KBM-7 (cell line): Measurements from ENCODE around the gene TMEM150C.
"Not testable (repeated sequence)": the region's sequence is repeated elsewhere in the genome, so short reads cannot be mapped to it uniquely, and the experiment has no call there.

Source experiments
- DNase-seq: peaks from one replicate; pipeline ENCODE4 v3.0.0-alpha.2; 2015
- in situ Hi-C: fragments of 300-500 bp; cut with MboI; formaldehyde crosslinking; loops from 2 replicates; pipeline ENCODE4 v1.14.3; 2020; ENCODE audit warnings: low sequenced_read_pairs, low pct_unique_long_range_greater_than_20kb, mixed read lengths

TMEM150C gene

GRCh38 chr4:82484996-82485783, 76.6 kb downstream of the TMEM150C start:
- in situ Hi-C loops = no loop called here
- no peak for DNase-seq

- no peak for DNase-seq
- in situ Hi-C loops = no loop called here
Measured at GRCh38 chr4:82482387-82482786, 79.4 kb downstream of the TMEM150C start.

GRCh38 chr4:82481506-82481840, 80.3 kb downstream of the TMEM150C start:
- no peak for DNase-seq

GRCh38 chr4:82480771-82481505, 80.8 kb downstream of the TMEM150C start:
- DNase-seq = no peak
- in situ Hi-C loops = no loop called here

More at GRCh38 chr4:82481506-82481840, 80.3 kb downstream of the TMEM150C start:
- in situ Hi-C loops = no loop called here

GRCh38 chr4:82479562-82479961, 82.2 kb downstream of the TMEM150C start:
- in situ Hi-C loops = no loop called here
- no peak for DNase-seq

- DNase-seq, in situ Hi-C loops: not testable (repeated sequence)
Measured at GRCh38 chr4:82477469-82477868, 84.3 kb downstream of the TMEM150C start.

GRCh38 chr4:82475931-82476330, 85.9 kb downstream of the TMEM150C start:
- DNase-seq, in situ Hi-C loops: not testable (repeated sequence)

- in situ Hi-C loops = no loop called here
- DNase-seq = no peak
Measured at GRCh38 chr4:82473621-82474164, 88.1 kb downstream of the TMEM150C start.

- DNase-seq, in situ Hi-C loops: not testable (repeated sequence)
Measured at GRCh38 chr4:82473080-82473479, 88.7 kb downstream of the TMEM150C start.

GRCh38 chr4:82469791-82470345, 91.9 kb downstream of the TMEM150C start:
- in situ Hi-C loops = no loop called here

GRCh38 chr4:82467471-82467870, 94.3 kb downstream of the TMEM150C start:
- in situ Hi-C loops = no loop called here
- DNase-seq = no peak

More at GRCh38 chr4:82469791-82470345, 91.9 kb downstream of the TMEM150C start:
- DNase-seq = peak; percentile 12

GRCh38 chr4:82463221-82463620, 98.6 kb downstream of the TMEM150C start:
- no peak for DNase-seq
- in situ Hi-C loops = no loop called here

GRCh38 chr4:82462415-82462831, 99.4 kb downstream of the TMEM150C start:
- in situ Hi-C loops = no loop called here
- DNase-seq = peak; percentile 89

- in situ Hi-C loops = no loop called here
- DNase-seq = no peak
Measured at GRCh38 chr4:82461710-82462109, 100.1 kb downstream of the TMEM150C start.

- no peak for DNase-seq
- in situ Hi-C loops = no loop called here
Measured at GRCh38 chr4:82458729-82459128, 103.1 kb downstream of the TMEM150C start.

- in situ Hi-C loops = no loop called here
- no peak for DNase-seq
Measured at GRCh38 chr4:82457266-82457665, 104.5 kb downstream of the TMEM150C start.

GRCh38 chr4:82452026-82452425, 109.8 kb downstream of the TMEM150C start:
- no peak for DNase-seq
- in situ Hi-C loops = no loop called here

- DNase-seq = no peak
- in situ Hi-C loops = no loop called here
Measured at GRCh38 chr4:82450966-82451755, 110.6 kb downstream of the TMEM150C start.

- in situ Hi-C loops = no loop called here
- no peak for DNase-seq
Measured at GRCh38 chr4:82447886-82448285, 113.9 kb downstream of the TMEM150C start.
